H1 (cell line): ENCODE data around the gene KRTAP17-1. TPM values are rescaled to one million over a fixed set of nuclear protein-coding genes. Genes with fewer than 3 reads are reported as not detected.

Experiments used
- ATF2 ChIP-seq: IDR thresholded peaks from 2 replicates; pipeline ENCODE4 v1.6.1; 2012; ENCODE audit warnings: low read length, inconsistent platforms
- ATF3 ChIP-seq: IDR thresholded peaks from 2 replicates; pipeline ENCODE4 v1.6.1; 2011; ENCODE audit warnings: low read depth, mild to moderate bottlenecking, low read length; ENCODE audit not compliant: insufficient read depth
- CHD7 ChIP-seq: fragments of 300-600 bp; sonication (generic); IDR thresholded peaks from 2 replicates; pipeline ENCODE4 v1.7.1; 2012; ENCODE audit warnings: low read length, moderate library complexity, mild to moderate bottlenecking, inconsistent platforms; ENCODE audit not compliant: insufficient replicate concordance
- GABPA ChIP-seq: IDR thresholded peaks from 2 replicates; pipeline ENCODE4 v1.6.1; 2011; ENCODE audit warnings: mild to moderate bottlenecking, low read length, moderate library complexity, borderline replicate concordance; ENCODE audit not compliant: insufficient read depth
- SP1 ChIP-seq: IDR thresholded peaks from 2 replicates; pipeline ENCODE4 v1.6.1; 2011; ENCODE audit warnings: low read depth, low read length
- TAF7 ChIP-seq: optimal IDR thresholded peaks from 2 replicates; pipeline ENCODE3; 2011; ENCODE audit warnings: low read depth, mild to moderate bottlenecking, inconsistent platforms, low read length, moderate library complexity, borderline replicate concordance
- TCF12 ChIP-seq: IDR thresholded peaks from 2 replicates; pipeline ENCODE4 v1.6.1; 2011; ENCODE audit warnings: low read depth, mild to moderate bottlenecking, low read length
- polyA plus RNA-seq, 7 experiments: library from polyadenylated mRNA; depleted of rRNA in 3 of 7; stranded (reverse) in 5 of 7; unstranded in 2 of 7; fragments of >200 nt in 5 of 7; fragments of 200-250 nt in 2 of 7; gene quantifications; 1 replicate in 5 of 7; 2 replicates in 1 of 7; 4 replicates in 1 of 7; pipeline versions ENCODE4 v1.2.1 to v1.2.3, GENCODE V29; 2011 to 2013; ENCODE audit warnings: missing spikeins in 2 of 7, mixed read lengths in 2 of 7
- total RNA-seq: library from RNA; stranded (reverse); fragmentation: NEBNext Ultra II Directional; extraction: Animal tissue kit (Norgen Biotek cat#: 25700); gene quantifications from 2 replicates; pipeline ENCODE4 v1.2.1, GENCODE V29; 2021

KRTAP17-1 gene
- total and polyA plus RNA-seq, 2 of the 8 experiments (the other 6 are each of a cell fraction or from before 2014, with no cell fraction given): not detected

GRCh38 chr17:41287050-41287449 lies 28.5 kb downstream of the KRTAP17-1 start (continued):
- TF ChIP-seq ATF3: no peak
- no peak for TF ChIP-seq SP1
- no peak for TF ChIP-seq CHD7
- no peak for TF ChIP-seq ATF2
- TF ChIP-seq TCF12: no peak
- no peak for TF ChIP-seq GABPA
- no peak for TF ChIP-seq TAF7
